ENCODE results near the gene IFRD1. TPM values are rescaled to one million over a fixed set of nuclear protein-coding genes. Genes with fewer than 3 reads are reported as not detected.

The IFRD1 gene
- total RNA-seq, result 38.6 and 64.0 TPM in 2 replicates

GRCh38 chr7:112449902-112450806 is at the start of gene IFRD1:
TSS of gene IFRD1 (plus strand) at chr7:112450460. CDS start at chr7:112450689, 229 bp downstream.

Small RNA genes lying within 50 kb of the gene (small RNA-seq; reads per million reads assigned to genes)
- not detected for gene AC079741.1

Other genes starting within 250 kb of the IFRD1 start
- 0.98 and 2.0 TPM in 2 replicates for gene DOCK4, start 244.1 kb upstream of the IFRD1 start, total RNA-seq
- gene ZNF277, start 243.8 kb upstream of the IFRD1 start, total RNA-seq, result 38.1 and 67.1 TPM in 2 replicates
- gene LSMEM1, start 30.5 kb downstream of the IFRD1 start, total RNA-seq, result 0.39 TPM in 1 of 2 replicates, not detected in the other